Right renal pelvis (tissue), 4 donors: ENCODE data around the gene KRTAP10-7. TPM values are rescaled to one million over a fixed set of nuclear protein-coding genes. Genes with fewer than 3 reads are reported as not detected.
"Not testable (repeated sequence)": the region's sequence is repeated elsewhere in the genome, so short reads cannot be mapped to it uniquely, and the experiment has no call there.

Source experiments
- DNase-seq, 4 donors: peaks; one replicate each; pipeline ENCODE4 v3.0.0-alpha.2; 2013; ENCODE audit warnings: low read depth in 4 of 4, low spot score in 3 of 4, missing footprints in 1 of 4
- polyA plus RNA-seq, 4 donors: library from polyadenylated mRNA; unstranded; fragments of 120-200 nt; gene quantifications; one replicate each; pipeline ENCODE4 v1.2.1, GENCODE V29; 2013; ENCODE audit not compliant: insufficient read length in 4 of 4

Gene KRTAP10-7
- polyA plus RNA-seq, 4 donors = not detected

- DNase-seq = no peak
Observed at GRCh38 chr21:44571296-44571695, 29.1 kb upstream of the KRTAP10-7 start.

GRCh38 chr21:44571844-44572782 lies 28.3 kb upstream of the KRTAP10-7 start:
- DNase-seq = no peak

- DNase-seq = no peak
Observed at GRCh38 chr21:44572959-44573583, 27.3 kb upstream of the KRTAP10-7 start.

- DNase-seq = not testable (repeated sequence)
Observed at GRCh38 chr21:44573630-44574456, 26.6 kb upstream of the KRTAP10-7 start, which contains the start of gene KRTAP10-4. TSS of gene KRTAP10-4 (plus strand) at chr21:44573729. CDS start at chr21:44573759, 30 bp downstream.

GRCh38 chr21:44574457-44575306 lies 25.7 kb upstream of the KRTAP10-7 start:
- no peak for DNase-seq

- DNase-seq = no peak
Observed at GRCh38 chr21:44575307-44576024, 24.9 kb upstream of the KRTAP10-7 start.

GRCh38 chr21:44576025-44576420 lies 24.4 kb upstream of the KRTAP10-7 start:
- DNase-seq = no peak

- DNase-seq = no peak
Observed at GRCh38 chr21:44578371-44579055, 21.9 kb upstream of the KRTAP10-7 start.

GRCh38 chr21:44579056-44579832 lies 21.2 kb upstream of the KRTAP10-7 start:
- DNase-seq = no peak

- no peak for DNase-seq
Observed at GRCh38 chr21:44579833-44580144, 20.6 kb upstream of the KRTAP10-7 start.

GRCh38 chr21:44580231-44580821 lies 20.1 kb upstream of the KRTAP10-7 start, which contains the start of gene KRTAP10-5:
TSS of gene KRTAP10-5 (minus strand) at chr21:44580604. CDS start at chr21:44580578, 26 bp downstream.
- not testable (repeated sequence) for DNase-seq

GRCh38 chr21:44581158-44581557 lies 19.2 kb upstream of the KRTAP10-7 start:
- DNase-seq = no peak

- no peak for DNase-seq
Observed at GRCh38 chr21:44582055-44582454, 18.3 kb upstream of the KRTAP10-7 start.

GRCh38 chr21:44583089-44583799 lies 17.2 kb upstream of the KRTAP10-7 start:
- peak in 1 of 4 donors; percentile 41 for DNase-seq

GRCh38 chr21:44583800-44584147 lies 16.6 kb upstream of the KRTAP10-7 start:
- DNase-seq = no peak

- DNase-seq = no peak
Observed at GRCh38 chr21:44585892-44586291, 14.5 kb upstream of the KRTAP10-7 start.

- no peak for DNase-seq
Observed at GRCh38 chr21:44589094-44589493, 11.3 kb upstream of the KRTAP10-7 start.
